WTC11 (cell line): Measurements from ENCODE around the gene ZFAND6. TPM values are rescaled to one million over a fixed set of nuclear protein-coding genes. Genes with fewer than 3 reads are reported as not detected.

ENCODE experiments used
- ATAC-seq: fragments of 200-7000 bp; cut with Tn5 transposase; 2 replicates; pipeline ENCODE4 v1.10.0; 2021; ENCODE audit warnings: mild to moderate bottlenecking, moderate library complexity
- CTCF ChIA-PET: fragments of 300-600 bp; sonication (Branson Sonifier 250); formaldehyde crosslinking; loops from one replicate; lab custom pipeline; 2021; ENCODE audit warnings: antibody characterized with exemption; lab: Charles Lee
- POLR2A ChIA-PET: fragments of 350-600 bp; sonication (Branson Sonifier 250); formaldehyde crosslinking; loops from one replicate; lab custom pipeline; 2021; ENCODE audit warnings: antibody characterized with exemption; lab: Charles Lee
- DNase-seq: peaks from one replicate; pipeline ENCODE4 v3.0.0; 2021; ENCODE audit warnings: low spot score
- H3K27ac Mint-ChIP-seq: 2 replicates; pipeline ENCODE4 v1.8.0; 2021; ENCODE audit warnings: mixed read lengths
- H3K27me3 Mint-ChIP-seq: 2 replicates; pipeline ENCODE4 v1.8.0; 2021; ENCODE audit warnings: low read depth, mild to moderate bottlenecking, moderate library complexity, mixed read lengths
- H3K36me3 Mint-ChIP-seq: 2 replicates; pipeline ENCODE4 v1.8.0; 2021; ENCODE audit warnings: mixed read lengths
- H3K4me1 Mint-ChIP-seq: 2 replicates; pipeline ENCODE4 v1.8.0; 2022; ENCODE audit warnings: mixed read lengths
- H3K4me3 Mint-ChIP-seq: 2 replicates; pipeline ENCODE4 v1.8.0; 2021; ENCODE audit warnings: mild to moderate bottlenecking, moderate library complexity, mixed read lengths
- H3K9me3 Mint-ChIP-seq: 2 replicates; pipeline ENCODE4 v1.8.0; 2021; ENCODE audit warnings: mixed read lengths
- ATF1 ChIP-seq: sonication (generic); formaldehyde crosslinking; IDR thresholded peaks from 2 replicates; pipeline ENCODE4 v1.8.1; 2023; ENCODE audit warnings: mild to moderate bottlenecking, moderate library complexity, missing genetic modification reagents
- ATF3 ChIP-seq: sonication (generic); formaldehyde crosslinking; conservative IDR thresholded peaks from 2 replicates; pipeline ENCODE4 v1.8.1; 2022; ENCODE audit warnings: mild to moderate bottlenecking, missing genetic modification reagents
- CBFB ChIP-seq: sonication (generic); formaldehyde crosslinking; IDR thresholded peaks from 2 replicates; pipeline ENCODE4 v1.8.1; 2022; ENCODE audit warnings: mild to moderate bottlenecking, low read depth, missing genetic modification reagents
- CDX4 ChIP-seq: fragments of 250-450 bp; sonication (Bioruptor Pico); IDR thresholded peaks from 2 replicates; pipeline ENCODE4 v1.9.0; 2021; ENCODE audit warnings: moderate library complexity, mild to moderate bottlenecking, inconsistent platforms, borderline replicate concordance
- CREM ChIP-seq: sonication (generic); formaldehyde crosslinking; IDR thresholded peaks from 2 replicates; pipeline ENCODE4 v1.8.1; 2022; ENCODE audit warnings: mild to moderate bottlenecking, missing genetic modification reagents, moderate library complexity
- E2F5 ChIP-seq: sonication (generic); formaldehyde crosslinking; IDR thresholded peaks from 2 replicates; pipeline ENCODE4 v1.8.1; 2022; ENCODE audit warnings: mild to moderate bottlenecking, moderate library complexity, missing genetic modification reagents
- ESRRA ChIP-seq: sonication (generic); formaldehyde crosslinking; IDR thresholded peaks from 2 replicates; pipeline ENCODE4 v1.8.1; 2022; ENCODE audit warnings: mild to moderate bottlenecking, missing genetic modification reagents, borderline replicate concordance
- JAZF1 ChIP-seq: fragments of 250-450 bp; sonication (Bioruptor Pico); IDR thresholded peaks from 2 replicates; pipeline ENCODE4 v1.9.0; 2021; ENCODE audit warnings: moderate library complexity, mild to moderate bottlenecking, inconsistent platforms
- NFE2L1 ChIP-seq: sonication (generic); formaldehyde crosslinking; IDR thresholded peaks from 2 replicates; pipeline ENCODE4 v1.8.1; 2023; ENCODE audit warnings: missing genetic modification reagents
- RELA ChIP-seq: sonication (generic); formaldehyde crosslinking; IDR thresholded peaks from 2 replicates; pipeline ENCODE4 v1.8.1; 2022; ENCODE audit warnings: missing genetic modification reagents, mild to moderate bottlenecking, borderline replicate concordance
- RORB ChIP-seq: fragments of 250-450 bp; sonication (Bioruptor Pico); IDR thresholded peaks from 2 replicates; pipeline ENCODE4 v1.9.0; 2021; ENCODE audit warnings: mild to moderate bottlenecking
- SMAD3 ChIP-seq: sonication (generic); formaldehyde crosslinking; IDR thresholded peaks from 2 replicates; pipeline ENCODE4 v1.8.0; 2022; ENCODE audit warnings: missing genetic modification reagents, mild to moderate bottlenecking, borderline replicate concordance
- TCF7 ChIP-seq: sonication (generic); formaldehyde crosslinking; IDR thresholded peaks from 2 replicates; pipeline ENCODE4 v1.8.0; 2022; ENCODE audit warnings: mild to moderate bottlenecking, low read depth, missing genetic modification reagents, moderate library complexity
- USF1 ChIP-seq: sonication (generic); formaldehyde crosslinking; IDR thresholded peaks from 2 replicates; pipeline ENCODE4 v1.8.0; 2022; ENCODE audit warnings: mild to moderate bottlenecking, missing genetic modification reagents
- ZNF121 ChIP-seq: sonication (generic); formaldehyde crosslinking; IDR thresholded peaks from 2 replicates; pipeline ENCODE4 v1.8.0; 2023; ENCODE audit warnings: missing genetic modification reagents
- ZNF138 ChIP-seq: sonication (generic); formaldehyde crosslinking; conservative IDR thresholded peaks from 2 replicates; pipeline ENCODE4 v1.8.1; 2022; ENCODE audit warnings: mild to moderate bottlenecking, moderate library complexity, missing genetic modification reagents
- ZNF232 ChIP-seq: sonication (generic); formaldehyde crosslinking; IDR thresholded peaks from 2 replicates; pipeline ENCODE4 v1.8.0; 2022; ENCODE audit warnings: mild to moderate bottlenecking, missing genetic modification reagents
- ZNF396 ChIP-seq: fragments of 250-450 bp; sonication (Bioruptor Pico); IDR thresholded peaks from 2 replicates; pipeline ENCODE4 v1.8.0; 2021; ENCODE audit warnings: mild to moderate bottlenecking, moderate library complexity, borderline replicate concordance
- total RNA-seq: library from RNA; stranded (reverse); gene quantifications from 3 replicates; pipeline ENCODE4 v1.2.3, GENCODE V29; 2021
- TF ChIP-seq, protein P1 (sequence below): fragments of 250-450 bp; sonication (Bioruptor Pico); conservative IDR thresholded peaks from 2 replicates; pipeline ENCODE4 v1.9.0; 2021; ENCODE audit warnings: mild to moderate bottlenecking
- TF ChIP-seq, protein P2 (sequence below): sonication (generic); formaldehyde crosslinking; IDR thresholded peaks from 2 replicates; pipeline ENCODE4 v1.8.1; 2023; ENCODE audit warnings: mild to moderate bottlenecking, missing genetic modification reagents
- TF ChIP-seq, protein P3 (sequence below): sonication (generic); formaldehyde crosslinking; IDR thresholded peaks from 2 replicates; pipeline ENCODE4 v1.8.0; 2022; ENCODE audit warnings: missing genetic modification reagents

The ZFAND6 gene
- total RNA-seq, 1 experiment from 2014 or later, result 114 TPM

DNA sequence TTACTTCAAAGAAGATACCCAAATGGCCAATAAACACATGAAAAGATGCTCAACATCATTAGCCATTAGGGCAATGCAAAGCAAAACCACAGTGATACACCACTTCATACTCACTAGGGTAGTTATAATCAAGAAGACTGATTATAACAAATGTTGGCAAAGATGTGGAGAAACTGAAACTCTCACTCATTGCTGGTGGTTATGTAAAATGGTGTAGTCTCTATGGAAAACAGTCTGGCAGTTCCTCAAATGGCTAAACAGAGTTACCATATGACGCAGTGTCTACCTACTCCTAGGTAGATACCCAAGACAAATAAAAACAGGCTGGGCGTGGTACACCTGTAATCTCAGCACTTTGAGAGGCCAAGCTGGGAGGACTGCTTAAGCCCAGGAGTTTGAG lies 3.5 kb upstream of the ZFAND6 start:
- TF ChIP-seq, protein P1, sequence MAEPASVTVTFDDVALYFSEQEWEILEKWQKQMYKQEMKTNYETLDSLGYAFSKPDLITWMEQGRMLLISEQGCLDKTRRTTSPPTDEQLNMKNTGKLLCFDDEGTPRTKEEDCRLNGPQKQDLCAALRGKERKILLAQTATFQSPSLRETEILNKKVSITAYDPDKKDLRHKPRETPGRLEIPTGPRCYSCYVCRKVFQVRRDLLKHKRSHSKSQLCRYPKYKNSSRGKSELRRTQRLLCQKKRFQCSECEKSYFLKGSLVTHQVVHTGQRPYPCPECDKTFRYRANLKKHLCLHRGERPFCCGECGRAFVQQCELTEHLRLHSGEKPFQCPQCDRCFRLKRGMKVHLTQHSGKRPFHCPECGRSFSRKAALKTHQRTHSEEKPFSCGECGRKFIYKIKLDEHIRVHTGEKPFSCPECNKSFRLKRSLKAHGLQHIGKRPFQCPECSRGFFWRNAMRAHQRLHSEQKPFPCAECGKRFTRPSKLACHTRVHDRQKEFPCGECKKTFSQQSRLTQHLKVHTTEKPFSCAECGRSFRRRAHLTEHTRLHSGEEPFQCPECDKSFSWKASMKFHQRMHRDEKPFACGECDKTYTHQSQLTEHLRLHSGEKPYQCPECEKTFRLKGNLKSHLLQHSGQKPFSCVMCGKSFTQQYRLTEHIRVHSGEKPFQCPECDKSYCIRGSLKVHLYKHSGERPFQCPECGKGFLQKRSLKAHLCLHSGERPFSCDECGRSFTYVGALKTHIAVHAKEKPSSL (CRISPR knock-in tag), result no peak
- TF ChIP-seq ZNF396 (CRISPR knock-in tag), result no peak
- no peak for TF ChIP-seq ZNF138 (CRISPR knock-in tag)
- no peak for TF ChIP-seq CBFB (CRISPR knock-in tag)
- TF ChIP-seq RORB, result no peak
- no peak for TF ChIP-seq ESRRA (CRISPR knock-in tag)
- TF ChIP-seq ZNF232 (CRISPR knock-in tag), result no peak
- no peak for TF ChIP-seq E2F5 (CRISPR knock-in tag)
- TF ChIP-seq JAZF1 (CRISPR knock-in tag), result no peak
- TF ChIP-seq ZNF121 (CRISPR knock-in tag), result no peak
- TF ChIP-seq, protein P2, sequence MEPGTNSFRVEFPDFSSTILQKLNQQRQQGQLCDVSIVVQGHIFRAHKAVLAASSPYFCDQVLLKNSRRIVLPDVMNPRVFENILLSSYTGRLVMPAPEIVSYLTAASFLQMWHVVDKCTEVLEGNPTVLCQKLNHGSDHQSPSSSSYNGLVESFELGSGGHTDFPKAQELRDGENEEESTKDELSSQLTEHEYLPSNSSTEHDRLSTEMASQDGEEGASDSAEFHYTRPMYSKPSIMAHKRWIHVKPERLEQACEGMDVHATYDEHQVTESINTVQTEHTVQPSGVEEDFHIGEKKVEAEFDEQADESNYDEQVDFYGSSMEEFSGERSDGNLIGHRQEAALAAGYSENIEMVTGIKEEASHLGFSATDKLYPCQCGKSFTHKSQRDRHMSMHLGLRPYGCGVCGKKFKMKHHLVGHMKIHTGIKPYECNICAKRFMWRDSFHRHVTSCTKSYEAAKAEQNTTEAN (CRISPR knock-in tag), result no peak
- TF ChIP-seq NFE2L1 (CRISPR knock-in tag), result no peak
- no peak for TF ChIP-seq CDX4 (CRISPR knock-in tag)
- no peak for TF ChIP-seq RELA (CRISPR knock-in tag)
- no peak for TF ChIP-seq TCF7
- TF ChIP-seq SMAD3 (CRISPR knock-in tag), result no peak
- no peak for TF ChIP-seq CREM (CRISPR knock-in tag)
- no peak for TF ChIP-seq ATF3 (CRISPR knock-in tag)
- TF ChIP-seq, all 79 proteins: peak for 0
- H3K36me3 Mint-ChIP-seq, result no peaks in the 10 kb centered on the region
- H3K27ac Mint-ChIP-seq, result no peak overlapping the region
- no peak for DNase-seq
- no peak overlapping the region for H3K4me3 Mint-ChIP-seq
- no peaks in the 10 kb centered on the region for H3K9me3 Mint-ChIP-seq
- H3K27me3 Mint-ChIP-seq, result no peaks in the 10 kb centered on the region
- no peak for ATAC-seq
- peaks cover 15% of the 10 kb centered on the region for H3K4me1 Mint-ChIP-seq
- ChIA-PET CTCF (no interaction called here), POLR2A (no interaction called here)

DNA sequence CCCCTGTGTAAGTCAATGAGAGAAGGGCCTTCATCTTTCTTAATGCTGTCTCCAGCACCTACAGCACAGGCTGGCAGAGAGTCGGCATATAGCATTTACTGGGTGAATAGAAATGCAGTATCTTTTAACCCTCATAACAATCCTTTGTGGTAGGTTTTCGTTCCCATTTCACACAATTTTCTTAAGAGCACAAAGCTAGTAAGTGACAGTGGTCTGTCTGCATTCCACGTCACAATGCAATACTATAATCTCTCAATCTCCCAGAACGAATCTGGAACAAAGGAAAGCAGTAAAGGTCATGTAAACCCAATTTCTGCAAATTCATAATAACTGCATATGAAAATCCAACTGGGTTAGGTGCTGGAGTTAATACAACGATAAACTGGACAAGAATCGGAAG lies 1.4 kb upstream of the ZFAND6 start:
- H3K27me3 Mint-ChIP-seq, result no peaks in the 10 kb centered on the region
- H3K27ac Mint-ChIP-seq, result peak overlapping the region; percentile 96
- CTCF ChIA-PET, result interaction anchor here (0.6 kb wide), 1 partner anchor 13 kb away, joined by 4 read pairs; no protein-coding TSS in a partner anchor
- POLR2A ChIA-PET, result interaction anchor here (1.6 kb wide), 1 partner anchor 26 kb away, joined by 5 read pairs; no protein-coding TSS in a partner anchor
- peak overlapping the region; percentile 88 for H3K4me3 Mint-ChIP-seq
- H3K36me3 Mint-ChIP-seq, result no peaks in the 10 kb centered on the region
- DNase-seq, result no peak
- no peaks in the 10 kb centered on the region for H3K9me3 Mint-ChIP-seq
- no peak for ATAC-seq
- TF ChIP-seq USF1 (CRISPR knock-in tag) (no peak), ATF1 (CRISPR knock-in tag) (no peak)
- TF ChIP-seq, protein P3, sequence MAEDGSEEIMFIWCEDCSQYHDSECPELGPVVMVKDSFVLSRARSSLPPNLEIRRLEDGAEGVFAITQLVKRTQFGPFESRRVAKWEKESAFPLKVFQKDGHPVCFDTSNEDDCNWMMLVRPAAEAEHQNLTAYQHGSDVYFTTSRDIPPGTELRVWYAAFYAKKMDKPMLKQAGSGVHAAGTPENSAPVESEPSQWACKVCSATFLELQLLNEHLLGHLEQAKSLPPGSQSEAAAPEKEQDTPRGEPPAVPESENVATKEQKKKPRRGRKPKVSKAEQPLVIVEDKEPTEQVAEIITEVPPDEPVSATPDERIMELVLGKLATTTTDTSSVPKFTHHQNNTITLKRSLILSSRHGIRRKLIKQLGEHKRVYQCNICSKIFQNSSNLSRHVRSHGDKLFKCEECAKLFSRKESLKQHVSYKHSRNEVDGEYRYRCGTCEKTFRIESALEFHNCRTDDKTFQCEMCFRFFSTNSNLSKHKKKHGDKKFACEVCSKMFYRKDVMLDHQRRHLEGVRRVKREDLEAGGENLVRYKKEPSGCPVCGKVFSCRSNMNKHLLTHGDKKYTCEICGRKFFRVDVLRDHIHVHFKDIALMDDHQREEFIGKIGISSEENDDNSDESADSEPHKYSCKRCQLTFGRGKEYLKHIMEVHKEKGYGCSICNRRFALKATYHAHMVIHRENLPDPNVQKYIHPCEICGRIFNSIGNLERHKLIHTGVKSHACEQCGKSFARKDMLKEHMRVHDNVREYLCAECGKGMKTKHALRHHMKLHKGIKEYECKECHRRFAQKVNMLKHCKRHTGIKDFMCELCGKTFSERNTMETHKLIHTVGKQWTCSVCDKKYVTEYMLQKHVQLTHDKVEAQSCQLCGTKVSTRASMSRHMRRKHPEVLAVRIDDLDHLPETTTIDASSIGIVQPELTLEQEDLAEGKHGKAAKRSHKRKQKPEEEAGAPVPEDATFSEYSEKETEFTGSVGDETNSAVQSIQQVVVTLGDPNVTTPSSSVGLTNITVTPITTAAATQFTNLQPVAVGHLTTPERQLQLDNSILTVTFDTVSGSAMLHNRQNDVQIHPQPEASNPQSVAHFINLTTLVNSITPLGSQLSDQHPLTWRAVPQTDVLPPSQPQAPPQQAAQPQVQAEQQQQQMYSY (CRISPR knock-in tag), result no peak
- peaks cover 34% of the 10 kb centered on the region for H3K4me1 Mint-ChIP-seq
